Fibroblast of skin of right quadriceps (primary cell): ENCODE results near the gene SOCS3.
"Not testable (repeated sequence)": the region's sequence is repeated elsewhere in the genome, so short reads cannot be mapped to it uniquely, and the experiment has no call there.

Experiments used
- DNase-seq: peaks from one replicate; pipeline ENCODE4 v3.0.0-alpha.2; 2013

Gene SOCS3

GRCh38 chr17:78348055-78348770, 11.7 kb downstream of the SOCS3 start:
- DNase-seq: no peak

GRCh38 chr17:78347453-78347852, 12.4 kb downstream of the SOCS3 start:
- DNase-seq: no peak

- DNase-seq: no peak
These were observed 13.1 kb downstream of the SOCS3 start for GRCh38 chr17:78346605-78347250.

GRCh38 chr17:78345791-78346494, 13.9 kb downstream of the SOCS3 start:
- no peak for DNase-seq

- DNase-seq: no peak
These were observed 14.7 kb downstream of the SOCS3 start for GRCh38 chr17:78345172-78345571.

GRCh38 chr17:78344666-78345065, 15.2 kb downstream of the SOCS3 start:
- no peak for DNase-seq

GRCh38 chr17:78343543-78344201, 16.2 kb downstream of the SOCS3 start:
- no peak for DNase-seq

- peak; percentile 89 for DNase-seq
These were observed 16.7 kb downstream of the SOCS3 start for GRCh38 chr17:78343187-78343542.

- peak; percentile 87 for DNase-seq
These were observed 17.3 kb downstream of the SOCS3 start for GRCh38 chr17:78342449-78343186.

GRCh38 chr17:78341559-78342448, 18.1 kb downstream of the SOCS3 start:
- peak; percentile 81 for DNase-seq

- peak; percentile 52 for DNase-seq
These were observed 19.5 kb downstream of the SOCS3 start for GRCh38 chr17:78340183-78340955.

GRCh38 chr17:78338486-78339259, 21.2 kb downstream of the SOCS3 start:
- no peak for DNase-seq

GRCh38 chr17:78337244-78338109, 22.4 kb downstream of the SOCS3 start:
- peak; percentile 82 for DNase-seq

- no peak for DNase-seq
These were observed 24.7 kb downstream of the SOCS3 start for GRCh38 chr17:78335209-78335608.

- DNase-seq: no peak
These were observed 26.9 kb downstream of the SOCS3 start for GRCh38 chr17:78332991-78333390.

GRCh38 chr17:78331355-78331754, 28.5 kb downstream of the SOCS3 start:
- not testable (repeated sequence) for DNase-seq

- no peak for DNase-seq
These were observed 29.2 kb downstream of the SOCS3 start for GRCh38 chr17:78330570-78331224.

GRCh38 chr17:78329263-78330059, 30.4 kb downstream of the SOCS3 start:
- peak; percentile 79 for DNase-seq
